SW 1271 (cell line): Measurements from ENCODE around the gene RAB27B.
"Not testable (repeated sequence)": the region's sequence is repeated elsewhere in the genome, so short reads cannot be mapped to it uniquely, and the experiment has no call there.

ENCODE experiments used
- DNase-seq, 2 experiments: peaks; one replicate each; lab custom pipeline; 2025; lab: John Stamatoyannopoulos, UW

The RAB27B gene

GRCh38 chr18:54828281-54828881 is at the start of gene RAB27B:
RAB27B (plus strand) TSS chr18:54828477; CDS start chr18:54877586, 49,109 bp downstream.
- DNase-seq = peak; percentile 35 to 74

- no peak for DNase-seq
Measured at GRCh38 chr18:54780285-54780861, 47.9 kb upstream of the RAB27B start.

GRCh38 chr18:54780970-54781369 is 47.3 kb upstream of the RAB27B start:
- DNase-seq = no peak

- DNase-seq = no peak
Measured at GRCh38 chr18:54783139-54783538, 45.1 kb upstream of the RAB27B start.

- no peak for DNase-seq
Measured at GRCh38 chr18:54786206-54786605, 42.1 kb upstream of the RAB27B start.

- DNase-seq = no peak
Measured at GRCh38 chr18:54787121-54787520, 41.2 kb upstream of the RAB27B start.

- no peak for DNase-seq
Measured at GRCh38 chr18:54787616-54788015, 40.7 kb upstream of the RAB27B start.

GRCh38 chr18:54790109-54790508 is 38.2 kb upstream of the RAB27B start:
- no peak for DNase-seq

- no peak for DNase-seq
Measured at GRCh38 chr18:54791657-54792056, 36.6 kb upstream of the RAB27B start.

- DNase-seq = no peak
Measured at GRCh38 chr18:54792079-54792478, 36.2 kb upstream of the RAB27B start.

- DNase-seq = no peak
Measured at GRCh38 chr18:54794823-54795222, 33.5 kb upstream of the RAB27B start.

- no peak for DNase-seq
Measured at GRCh38 chr18:54798186-54798585, 30.1 kb upstream of the RAB27B start.

GRCh38 chr18:54801374-54801773 is 26.9 kb upstream of the RAB27B start:
- no peak for DNase-seq

GRCh38 chr18:54802178-54802577 is 26.1 kb upstream of the RAB27B start:
- no peak for DNase-seq

- DNase-seq = no peak
Measured at GRCh38 chr18:54802686-54803395, 25.4 kb upstream of the RAB27B start.

- DNase-seq = peak in 1 of 2 experiments; percentile 5
Measured at GRCh38 chr18:54805571-54806334, 22.5 kb upstream of the RAB27B start.

GRCh38 chr18:54806526-54806925 is 21.8 kb upstream of the RAB27B start:
- no peak for DNase-seq

- DNase-seq = no peak
Measured at GRCh38 chr18:54807303-54807702, 21.0 kb upstream of the RAB27B start.

GRCh38 chr18:54810662-54811061 is 17.6 kb upstream of the RAB27B start:
- DNase-seq = not testable (repeated sequence)

GRCh38 chr18:54812885-54813284 is 15.4 kb upstream of the RAB27B start:
- no peak for DNase-seq

GRCh38 chr18:54813305-54813704 is 15.0 kb upstream of the RAB27B start:
- DNase-seq = no peak

- no peak for DNase-seq
Measured at GRCh38 chr18:54813977-54814565, 14.2 kb upstream of the RAB27B start.
